Stimulated activated CD4-positive, alpha-beta T cell treated with anti-CD3 and anti-CD28 coated beads, Interleukin-12 subunit alpha, Interleukin-12 subunit beta, amount 100 ng/mL, for 24 hours (primary cell): ENCODE results near the gene CEACAM7.
A peak's percentile ranks its signal among the peaks of the same experiment; 100 is the strongest.
"Not testable (repeated sequence)": the region's sequence is repeated elsewhere in the genome, so short reads cannot be mapped to it uniquely, and the experiment has no call there.

Source experiments
- DNase-seq, 2 experiments: peaks; one replicate each; pipeline ENCODE4 v3.0.0-alpha.2; 2020; ENCODE audit warnings: low read depth in 2 of 2

Gene CEACAM7

DNA sequence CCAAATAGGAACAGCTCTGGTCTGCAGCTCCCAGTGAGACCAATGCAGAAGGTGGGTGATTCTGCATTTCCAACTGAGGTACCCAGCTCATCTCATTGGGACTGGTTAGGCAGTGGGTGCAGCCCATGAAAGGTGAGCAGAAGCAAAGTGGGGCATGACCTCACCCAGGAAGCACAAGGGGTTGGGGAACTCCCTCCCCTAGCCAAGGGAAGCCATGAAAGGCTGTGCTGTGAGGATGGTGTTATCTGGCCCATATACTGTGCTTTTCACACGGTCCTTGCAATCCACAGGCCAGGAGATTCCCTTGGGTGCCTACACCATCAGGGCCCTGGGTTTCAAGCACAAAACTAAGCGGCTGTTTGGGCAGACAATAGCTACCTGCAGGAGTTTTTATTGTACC is 31.3 kb downstream of the CEACAM7 start:
- DNase-seq: not testable (repeated sequence)

DNA sequence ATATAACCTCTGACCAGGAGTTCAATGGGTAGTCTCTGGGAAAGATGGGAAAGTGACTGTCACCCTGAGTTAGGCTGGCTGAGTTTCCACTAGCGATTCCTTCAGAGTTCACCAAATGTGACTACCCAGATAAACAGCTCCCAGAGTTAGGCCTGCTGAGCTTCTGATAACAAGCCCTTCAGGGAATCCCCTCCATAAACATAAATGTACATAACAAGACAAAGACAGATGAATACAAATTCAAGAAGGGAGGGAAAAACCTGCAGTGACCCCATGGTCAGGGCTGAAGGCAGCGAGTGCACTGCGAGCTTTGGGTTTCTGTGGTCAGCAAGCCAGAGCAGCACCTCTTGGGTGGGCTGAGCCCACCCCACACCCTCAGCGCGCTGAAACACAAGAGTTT is 35.8 kb downstream of the CEACAM7 start:
- DNase-seq: no peak

DNA sequence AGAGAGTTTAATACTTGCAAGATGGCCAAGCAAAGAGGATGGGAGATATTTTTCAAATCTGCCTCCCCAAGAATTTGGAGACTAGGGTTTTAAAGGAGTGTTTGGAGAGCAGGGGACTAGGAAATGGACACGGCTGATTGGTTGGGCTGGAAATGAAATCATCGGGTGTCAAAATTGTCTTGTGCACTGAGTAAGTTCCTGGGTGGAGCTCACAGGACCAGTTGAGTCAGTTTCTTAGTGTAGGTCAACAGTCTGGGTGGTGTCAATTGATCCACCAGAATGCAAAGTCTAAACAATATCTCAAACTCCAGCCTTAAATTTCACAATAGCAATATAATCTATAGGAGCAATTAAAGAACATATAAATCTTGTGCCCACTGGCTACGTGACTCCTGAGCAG is 38.2 kb downstream of the CEACAM7 start:
- no peak for DNase-seq

DNA sequence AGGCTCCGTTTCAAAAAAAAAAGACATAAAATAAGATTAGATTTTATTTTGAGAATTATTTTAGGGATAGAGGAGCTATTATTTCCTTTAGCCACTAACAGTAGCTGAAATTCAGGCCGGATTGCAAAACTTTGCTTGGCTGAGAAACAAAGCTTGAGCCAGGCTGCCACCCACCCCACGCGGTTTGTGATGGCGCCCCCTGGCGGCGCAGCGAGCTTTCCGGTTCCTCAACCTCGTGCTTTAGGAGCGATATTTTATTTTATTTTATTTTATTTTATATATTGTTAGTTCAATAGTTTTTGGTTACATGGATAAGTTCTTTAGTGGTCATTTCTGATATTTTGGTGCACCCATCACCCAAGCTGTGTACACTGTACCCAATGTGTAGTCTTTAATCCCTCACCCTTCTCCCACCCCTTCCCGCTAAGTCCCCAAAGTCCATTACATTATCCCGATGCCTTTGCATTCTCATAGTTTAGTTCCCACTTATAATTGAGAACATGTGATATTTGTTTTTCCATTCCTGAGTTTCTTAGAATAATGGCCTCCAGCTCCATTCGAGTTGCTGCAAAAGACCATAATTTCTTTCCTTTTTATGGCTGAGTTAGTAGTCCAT is 41.4 kb downstream of the CEACAM7 start:
- DNase-seq: peak; percentile 25 to 53

DNA sequence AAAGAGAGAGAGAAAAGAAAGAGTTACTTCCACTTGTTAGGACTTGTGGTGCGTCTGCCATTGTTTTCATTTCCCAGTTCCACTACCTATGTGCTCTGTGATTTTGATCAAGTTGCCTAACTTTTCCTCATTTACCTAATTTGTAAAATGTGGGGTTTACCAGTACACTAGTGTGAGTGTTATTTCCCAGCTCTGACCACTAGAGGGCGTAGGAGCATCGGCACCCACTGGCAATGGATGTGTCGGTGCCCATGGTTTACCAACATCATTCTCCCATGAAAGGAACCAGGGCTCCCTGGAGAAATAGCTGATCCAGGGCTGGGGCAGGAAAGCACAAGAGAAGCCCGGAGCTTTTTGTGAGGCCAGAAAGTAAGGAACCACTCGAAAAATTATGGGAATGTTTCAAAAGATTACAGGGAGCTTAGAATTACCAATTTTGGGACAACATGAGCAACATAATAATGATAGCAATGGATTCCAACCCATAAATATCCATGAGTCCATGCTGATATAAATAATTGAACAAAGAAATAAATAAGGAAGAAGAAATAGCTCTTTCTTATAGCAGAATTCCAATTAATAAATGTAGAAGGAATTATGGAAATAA is 46.1 kb downstream of the CEACAM7 start:
- DNase-seq: peak; percentile 40 to 65

DNA sequence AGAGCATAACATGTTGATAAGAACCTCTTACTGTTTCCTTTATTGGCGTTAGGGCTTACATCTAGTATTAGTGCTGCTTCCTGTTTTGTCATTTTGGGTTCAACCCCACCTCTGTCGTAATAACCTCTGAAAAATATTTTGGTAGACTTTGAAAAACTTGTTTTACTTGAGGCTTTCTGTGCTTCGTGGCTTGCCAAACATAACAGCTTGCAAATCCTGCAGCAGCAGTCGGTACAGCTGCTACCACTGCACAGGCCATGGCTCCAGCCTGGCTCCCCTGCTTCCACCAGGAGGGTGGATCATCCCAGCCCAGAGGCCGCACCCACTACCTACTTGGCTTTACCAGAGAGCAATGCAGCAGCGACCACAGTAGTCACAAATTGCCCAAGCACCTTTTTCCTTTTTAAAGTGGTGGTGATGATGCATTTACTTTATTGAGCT is 49.4 kb downstream of the CEACAM7 start:
- no peak for DNase-seq

DNA sequence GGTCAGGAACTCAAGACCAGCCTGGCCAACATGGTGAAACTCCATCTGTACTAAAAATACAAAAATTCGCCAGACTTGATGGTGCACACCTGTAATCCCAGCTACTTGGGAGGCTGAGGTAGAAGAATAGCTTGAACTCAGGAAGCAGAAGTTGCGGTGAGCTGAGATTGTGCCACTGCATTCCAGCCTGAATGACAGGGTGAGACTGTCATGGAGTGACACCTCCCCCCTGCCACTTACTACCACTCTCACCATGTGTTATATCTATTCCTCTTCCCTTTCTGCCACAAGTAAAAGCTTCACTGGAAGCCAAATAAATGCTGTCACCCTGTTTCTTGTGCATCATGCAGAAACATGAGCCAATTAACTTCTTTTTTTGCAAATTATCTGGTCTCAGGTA is 50.6 kb downstream of the CEACAM7 start:
- DNase-seq: no peak

DNA sequence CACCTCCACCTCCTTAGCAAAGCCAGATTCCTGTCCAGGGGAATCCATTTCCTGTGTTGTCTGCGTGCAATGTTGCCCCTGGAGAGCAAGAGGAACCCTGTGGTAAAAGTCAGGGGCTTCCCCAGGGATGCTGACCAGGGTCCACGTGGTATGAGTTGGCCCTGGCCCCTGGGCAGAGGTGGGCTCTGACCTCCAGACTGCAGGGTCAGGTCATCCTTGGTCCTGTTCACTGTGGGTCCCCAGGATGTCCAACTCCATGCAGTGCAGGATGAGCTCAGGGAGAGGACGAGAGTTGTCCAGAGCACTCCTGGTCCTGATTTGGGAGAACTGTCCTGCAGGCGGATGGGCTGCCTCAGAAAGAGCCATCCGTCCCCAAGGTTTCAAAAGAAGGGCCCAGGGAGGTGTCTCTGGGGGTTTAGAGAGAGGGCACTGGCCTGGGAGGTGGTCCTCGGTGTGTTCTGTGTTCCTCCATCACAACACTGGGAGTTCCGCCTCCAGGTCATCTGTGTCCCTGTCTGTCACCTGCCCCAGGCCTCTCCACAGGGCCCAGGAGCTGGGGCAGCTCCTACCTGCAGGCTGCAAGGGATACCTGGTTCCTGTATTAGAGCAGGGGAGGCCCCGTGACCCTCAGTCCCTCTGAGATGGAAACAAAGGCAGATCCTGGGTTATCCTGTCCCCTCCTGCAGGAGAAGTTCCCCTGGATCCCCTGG is 59.9 kb downstream of the CEACAM7 start:
- DNase-seq: no peak

DNA sequence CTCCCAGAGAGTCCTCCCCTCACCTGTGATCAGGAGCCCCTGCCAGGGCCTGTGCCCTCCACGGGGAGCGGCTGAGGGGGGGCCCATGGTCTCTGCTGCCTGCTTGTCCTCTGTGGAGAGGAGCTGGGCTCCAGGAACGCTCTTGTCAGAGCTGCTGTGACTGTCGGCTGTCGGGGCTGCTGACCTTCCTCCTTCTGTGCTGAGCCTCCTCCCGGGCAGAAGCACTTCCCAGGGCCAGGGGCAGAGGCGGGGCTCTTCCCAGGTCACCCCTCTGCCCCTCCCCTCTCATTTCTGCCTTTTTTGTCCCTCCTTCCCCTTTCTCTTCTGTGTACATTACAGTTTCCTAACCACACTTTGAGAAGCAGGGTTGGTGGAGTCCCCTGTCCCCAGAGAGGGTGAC is 61.2 kb downstream of the CEACAM7 start, which contains the start of gene CEACAM4:
Gene CEACAM4, minus strand, starts transcription at position 198 of the 400 bp plus-strand sequence. Its CDS starts 111 bp downstream, at position 87.
- DNase-seq: no peak

DNA sequence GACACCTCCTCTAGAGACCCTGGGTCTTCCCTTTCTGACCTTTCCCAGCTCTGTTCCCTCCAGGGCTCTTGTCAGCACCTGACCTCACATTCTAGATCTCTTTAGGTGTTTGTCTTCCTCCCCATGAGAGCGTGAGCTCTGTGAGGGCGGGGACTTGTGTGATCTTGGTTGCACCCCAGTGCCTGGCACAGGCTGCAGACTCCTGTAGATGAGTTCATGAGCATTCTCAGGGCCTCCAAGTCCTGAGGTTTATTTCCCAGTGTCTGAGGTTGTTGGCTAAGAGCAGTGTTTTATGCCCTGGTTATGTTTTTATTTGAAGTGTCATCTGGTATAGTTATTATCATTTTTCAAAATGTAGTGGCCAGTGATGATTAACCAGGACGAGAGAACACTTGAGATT is 61.8 kb downstream of the CEACAM7 start:
- DNase-seq: no peak

DNA sequence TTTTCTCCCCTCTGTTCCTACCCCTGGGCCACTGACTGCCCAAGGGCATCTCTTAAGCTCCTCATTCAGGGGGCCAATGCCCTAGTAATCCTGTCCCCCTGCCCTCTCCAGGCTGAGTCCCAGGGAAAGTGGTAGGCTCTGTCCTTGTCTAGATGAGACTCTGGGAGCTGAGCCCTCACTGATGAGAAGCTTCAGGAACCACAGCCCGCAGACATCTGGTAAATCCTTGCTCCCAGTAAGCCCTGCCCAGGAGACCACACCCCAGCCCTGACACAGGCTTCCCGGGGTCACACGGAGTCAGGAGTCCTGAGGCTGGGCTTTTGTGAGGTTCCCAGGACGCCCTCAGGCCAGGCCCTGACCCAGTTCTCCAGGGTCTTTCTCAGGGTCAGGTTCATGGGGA is 63.1 kb downstream of the CEACAM7 start:
- no peak for DNase-seq

DNA sequence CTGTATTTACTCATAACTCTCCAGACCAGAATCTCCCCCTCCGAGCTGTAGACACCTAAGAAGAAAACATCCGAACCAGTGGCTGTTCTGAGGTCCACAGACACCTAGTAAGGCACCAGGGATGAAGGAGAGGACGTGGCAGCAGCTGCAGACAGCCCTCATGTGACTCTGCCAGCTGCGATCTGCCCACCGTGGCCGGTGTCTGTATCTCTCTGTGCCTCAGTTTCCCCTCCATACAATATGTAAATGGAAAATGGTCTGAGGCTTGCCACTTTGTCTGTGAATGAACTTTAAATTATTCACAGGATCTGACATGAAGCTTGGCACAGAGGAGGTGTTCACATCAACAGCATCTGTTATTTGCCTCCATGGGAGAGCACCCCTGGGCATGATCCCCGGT is 63.6 kb downstream of the CEACAM7 start:
- DNase-seq: no peak

DNA sequence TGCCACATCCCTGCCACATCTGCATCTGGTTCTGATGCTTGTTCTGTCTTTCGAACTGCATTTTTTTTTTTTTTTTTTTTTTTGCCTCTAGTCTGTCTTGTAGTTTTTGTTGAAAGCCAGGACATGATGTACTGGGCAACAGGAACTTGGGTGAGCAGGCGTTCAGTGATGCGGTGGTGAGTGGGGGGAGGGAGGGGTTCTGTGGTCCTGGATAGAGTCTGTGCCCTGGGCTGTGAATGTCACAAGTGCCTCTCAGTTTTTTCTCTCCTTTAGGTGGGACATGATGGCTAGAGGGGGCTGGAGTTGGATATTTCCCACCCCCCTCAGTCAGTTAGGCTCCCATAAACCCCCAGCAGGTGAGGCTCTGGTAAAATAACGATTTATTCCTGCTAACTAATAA is 64.7 kb downstream of the CEACAM7 start:
- DNase-seq: no peak
